Breast epithelium (tissue), 4 donors: Measurements from ENCODE around the gene ENPP5. TPM values are rescaled to one million over a fixed set of nuclear protein-coding genes. Genes with fewer than 3 reads are reported as not detected.

ENCODE experiments used
- DNase-seq, 2 donors: peaks; one replicate each; pipeline ENCODE4 v3.0.0-alpha.2; 2019; ENCODE audit warnings: low spot score in 2 of 2
- H3K27ac ChIP-seq, 2 donors: fragments of 200-600 bp; sonication (generic) in 1 of 2; one replicate each; pipeline ENCODE4 v1.5.1; 2016 to 2019; ENCODE audit warnings: mild to moderate bottlenecking in 1 of 2
- H3K27me3 ChIP-seq, 2 donors: fragments of 200-600 bp; sonication (generic) in 1 of 2; one replicate each; pipeline versions ENCODE4 v1.5.1 to v1.6.0; 2017 to 2019; ENCODE audit warnings: control low read depth in 1 of 2, mild to moderate bottlenecking in 1 of 2
- H3K36me3 ChIP-seq: fragments of 200-600 bp; one replicate; pipeline ENCODE4 v1.5.1; 2019
- H3K4me1 ChIP-seq, 2 donors: fragments of 200-600 bp; sonication (generic); one replicate each; pipeline ENCODE4 v1.5.1; 2016 to 2019; ENCODE audit warnings: control low read depth in 1 of 2
- H3K4me3 ChIP-seq, 3 donors: fragments of 200-600 bp; sonication (generic); 1 replicate in 2 of 3; 2 replicates in 1 of 3; pipeline ENCODE4 v1.5.1; 2016 to 2019; ENCODE audit warnings: mild to moderate bottlenecking in 3 of 3, moderate library complexity in 2 of 3
- H3K9me3 ChIP-seq, 2 donors: fragments of 200-600 bp; sonication (generic) in 1 of 2; one replicate each; pipeline ENCODE4 v1.5.1; 2016 to 2019; ENCODE audit warnings: control low read depth in 1 of 2
- CTCF ChIP-seq, 3 donors: fragments of 450-650 bp; IDR thresholded peaks; one replicate each; pipeline ENCODE4 v1.5.1; 2016 to 2017; ENCODE audit warnings: antibody characterized with exemption in 3 of 3, mild to moderate bottlenecking in 3 of 3, moderate library complexity in 3 of 3
- POLR2A ChIP-seq: fragments of 450-650 bp; IDR thresholded peaks from one replicate; pipeline ENCODE4 v1.6.1; 2016; ENCODE audit warnings: antibody characterized with exemption, mild to moderate bottlenecking, moderate library complexity
- POLR2AphosphoS5 ChIP-seq, 3 donors: sonication (generic); formaldehyde crosslinking; IDR thresholded peaks; one replicate each; pipeline ENCODE4 v1.6.1; 2017; ENCODE audit warnings: antibody characterized with exemption in 3 of 3
- intact Hi-C: fragments of 100-400 bp; cut with DNase I; formaldehyde crosslinking; loops from one replicate; pipeline ENCODE4 v1.15.1; 2023; ENCODE audit warnings: low total_unique reads
- total RNA-seq, 3 donors: library from RNA; depleted of rRNA; stranded (reverse); fragments of >200 nt; gene quantifications; one replicate each; pipeline ENCODE4 v1.1.0, GENCODE V29; 2016

Gene ENPP5
- total RNA-seq, 3 donors from 2014 or later, result 2.2 to 28.1 (median 13.8) TPM

GRCh38 chr6:46215777-46216176 is 45.0 kb upstream of the ENPP5 start:
- no peaks in the 10 kb centered on the region for H3K36me3 ChIP-seq
- H3K27ac ChIP-seq, result no peak overlapping the region
- intact Hi-C loops, result no loop called here
- no peaks in the 10 kb centered on the region for H3K4me1 ChIP-seq
- H3K27me3 ChIP-seq, result no peaks in the 10 kb centered on the region
- DNase-seq, result no peak
- H3K9me3 ChIP-seq, result no peaks in the 10 kb centered on the region
- TF ChIP-seq CTCF (IDR thresholded peaks at IDR 0.05) (no peak), POLR2A (no peak), POLR2AphosphoS5 (IDR thresholded peaks at IDR 0.05) (no peak)
- H3K4me3 ChIP-seq, result no peak overlapping the region

GRCh38 chr6:46215213-46215612 is 44.4 kb upstream of the ENPP5 start:
- TF ChIP-seq POLR2A (no peak), POLR2AphosphoS5 (IDR thresholded peaks at IDR 0.05) (no peak), CTCF (IDR thresholded peaks at IDR 0.05) (no peak)
- no peaks in the 10 kb centered on the region for H3K4me1 ChIP-seq
- H3K27ac ChIP-seq, result no peak overlapping the region
- DNase-seq, result no peak
- H3K9me3 ChIP-seq, result no peaks in the 10 kb centered on the region
- no peaks in the 10 kb centered on the region for H3K36me3 ChIP-seq
- no peaks in the 10 kb centered on the region for H3K27me3 ChIP-seq
- intact Hi-C loops, result no loop called here
- no peak overlapping the region for H3K4me3 ChIP-seq

- Histone ChIP-seq H3K4me1 (no peaks in the 10 kb centered on the region), H3K4me3 (no peak overlapping the region), H3K27ac (no peak overlapping the region), H3K9me3 (no peaks in the 10 kb centered on the region), H3K36me3 (no peaks in the 10 kb centered on the region), H3K27me3 (no peaks in the 10 kb centered on the region)
- DNase-seq, result no peak
- intact Hi-C loops, result no loop called here
- TF ChIP-seq CTCF (IDR thresholded peaks at IDR 0.05) (no peak), POLR2A (no peak), POLR2AphosphoS5 (IDR thresholded peaks at IDR 0.05) (no peak)
These were observed 41.1 kb upstream of the ENPP5 start for GRCh38 chr6:46211917-46212316.

GRCh38 chr6:46210294-46210693 is 39.5 kb upstream of the ENPP5 start:
- H3K4me3 ChIP-seq, result no peak overlapping the region
- no peak for TF ChIP-seq POLR2AphosphoS5 (IDR thresholded peaks at IDR 0.05)
- TF ChIP-seq CTCF (IDR thresholded peaks at IDR 0.05), result no peak
- no peak for TF ChIP-seq POLR2A
- H3K4me1 ChIP-seq, result no peaks in the 10 kb centered on the region
- H3K9me3 ChIP-seq, result no peaks in the 10 kb centered on the region
- no peaks in the 10 kb centered on the region for H3K27me3 ChIP-seq
- intact Hi-C loops, result no loop called here
- H3K36me3 ChIP-seq, result no peaks in the 10 kb centered on the region
- DNase-seq, result no peak
- no peak overlapping the region for H3K27ac ChIP-seq

- no peaks in the 10 kb centered on the region for H3K36me3 ChIP-seq
- no peaks in the 10 kb centered on the region for H3K4me1 ChIP-seq
- no peaks in the 10 kb centered on the region for H3K27me3 ChIP-seq
- H3K4me3 ChIP-seq, result no peak overlapping the region
- H3K9me3 ChIP-seq, result no peaks in the 10 kb centered on the region
- intact Hi-C loops, result no loop called here
- TF ChIP-seq POLR2AphosphoS5 (IDR thresholded peaks at IDR 0.05), result no peak
- TF ChIP-seq POLR2A, result no peak
- no peak for TF ChIP-seq CTCF (IDR thresholded peaks at IDR 0.05)
- no peak overlapping the region for H3K27ac ChIP-seq
- DNase-seq, result no peak
These were observed 37.5 kb upstream of the ENPP5 start for GRCh38 chr6:46208303-46208702.
